Activated B cell treated with CpG ODN at 0.5 μM for 24 hours (primary cell): ENCODE data around the gene ELAVL4. TPM values are rescaled to one million over a fixed set of nuclear protein-coding genes. Genes with fewer than 3 reads are reported as not detected.

Experiments
- ATAC-seq: fragments of 200-7000 bp; cut with Tn5 transposase; one replicate; pipeline ENCODE4 v1.10.0; 2021; ENCODE audit warnings: low read depth, mild to moderate bottlenecking, moderate library complexity
- CTCF ChIA-PET: fragments of 350-600 bp; sonication (Branson Sonifier 250); formaldehyde crosslinking; loops from one replicate; lab custom pipeline; 2021; ENCODE audit warnings: antibody characterized with exemption; lab: Charles Lee
- POLR2A ChIA-PET: fragments of 350-600 bp; sonication (Branson Sonifier 250); formaldehyde crosslinking; loops from one replicate; lab custom pipeline; 2021; ENCODE audit warnings: antibody characterized with exemption; lab: Charles Lee
- DNase-seq: peaks from one replicate; pipeline ENCODE4 v3.0.0; 2022
- H3K27ac Mint-ChIP-seq: one replicate; pipeline ENCODE4 v1.8.0; 2020; ENCODE audit warnings: mixed read lengths
- H3K27me3 Mint-ChIP-seq: one replicate; pipeline ENCODE4 v1.8.0; 2021; ENCODE audit warnings: mixed read lengths
- H3K36me3 Mint-ChIP-seq: one replicate; pipeline ENCODE4 v1.8.0; 2021; ENCODE audit warnings: low read depth, mixed read lengths
- H3K4me1 Mint-ChIP-seq: one replicate; pipeline ENCODE4 v1.8.0; 2021; ENCODE audit warnings: mixed read lengths
- H3K4me3 Mint-ChIP-seq: one replicate; pipeline ENCODE4 v1.8.0; 2020; ENCODE audit warnings: mild to moderate bottlenecking, mixed read lengths
- H3K9me3 Mint-ChIP-seq: one replicate; pipeline ENCODE4 v1.8.0; 2020; ENCODE audit warnings: mixed read lengths
- intact Hi-C: fragments of 100-400 bp; cut with micrococcal nuclease; formaldehyde crosslinking; loops from one replicate; pipeline ENCODE4 v1.15.1; 2024
- total RNA-seq: library from RNA; stranded (reverse); gene quantifications from 2 replicates; pipeline ENCODE4 v1.2.3, GENCODE V29; 2022
- TF ChIP-seq, protein P1 (sequence below): fragments of 200-600 bp; IDR thresholded peaks from one replicate; pipeline ENCODE4 v1.8.0; 2022; ENCODE audit warnings: antibody characterized with exemption, mild to moderate bottlenecking

ELAVL4 gene
- total RNA-seq, 1 donor from 2014 or later = not detected

DNA sequence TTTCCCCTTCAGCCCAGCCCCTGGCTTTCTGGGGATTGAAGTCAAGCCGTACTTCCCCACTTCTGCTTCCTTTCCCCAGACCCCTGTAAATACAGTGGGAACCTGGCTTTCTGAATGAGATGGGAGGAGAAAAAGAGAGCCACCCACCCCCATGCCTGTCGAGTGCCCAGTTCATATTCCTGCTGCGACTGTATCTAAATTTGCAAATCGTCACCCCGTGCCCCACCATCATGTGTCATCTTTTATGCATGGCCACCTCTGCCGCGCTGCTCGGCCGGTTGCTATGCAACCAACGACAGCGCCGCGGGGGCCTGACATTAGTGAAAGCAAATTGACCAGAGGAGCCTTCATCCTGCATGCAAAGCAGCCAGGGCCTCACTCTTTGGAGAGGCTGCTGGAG lies 143.0 kb downstream of the ELAVL4 start:
- Mint-ChIP-seq H3K36me3 (no peaks in the 10 kb centered on the region), H3K27me3 (no peaks in the 10 kb centered on the region), H3K4me3 (peak overlapping the region; percentile 73), H3K9me3 (no peaks in the 10 kb centered on the region), H3K4me1 (peaks cover 24% of the 10 kb centered on the region), H3K27ac (no peak overlapping the region)
- CTCF ChIA-PET = no interaction called here
- POLR2A ChIA-PET = no interaction called here
- ATAC-seq (peak; percentile 85), DNase-seq (no peak)
- intact Hi-C loops = no loop called here
- TF ChIP-seq, protein P1, sequence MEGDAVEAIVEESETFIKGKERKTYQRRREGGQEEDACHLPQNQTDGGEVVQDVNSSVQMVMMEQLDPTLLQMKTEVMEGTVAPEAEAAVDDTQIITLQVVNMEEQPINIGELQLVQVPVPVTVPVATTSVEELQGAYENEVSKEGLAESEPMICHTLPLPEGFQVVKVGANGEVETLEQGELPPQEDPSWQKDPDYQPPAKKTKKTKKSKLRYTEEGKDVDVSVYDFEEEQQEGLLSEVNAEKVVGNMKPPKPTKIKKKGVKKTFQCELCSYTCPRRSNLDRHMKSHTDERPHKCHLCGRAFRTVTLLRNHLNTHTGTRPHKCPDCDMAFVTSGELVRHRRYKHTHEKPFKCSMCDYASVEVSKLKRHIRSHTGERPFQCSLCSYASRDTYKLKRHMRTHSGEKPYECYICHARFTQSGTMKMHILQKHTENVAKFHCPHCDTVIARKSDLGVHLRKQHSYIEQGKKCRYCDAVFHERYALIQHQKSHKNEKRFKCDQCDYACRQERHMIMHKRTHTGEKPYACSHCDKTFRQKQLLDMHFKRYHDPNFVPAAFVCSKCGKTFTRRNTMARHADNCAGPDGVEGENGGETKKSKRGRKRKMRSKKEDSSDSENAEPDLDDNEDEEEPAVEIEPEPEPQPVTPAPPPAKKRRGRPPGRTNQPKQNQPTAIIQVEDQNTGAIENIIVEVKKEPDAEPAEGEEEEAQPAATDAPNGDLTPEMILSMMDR = no peak

DNA sequence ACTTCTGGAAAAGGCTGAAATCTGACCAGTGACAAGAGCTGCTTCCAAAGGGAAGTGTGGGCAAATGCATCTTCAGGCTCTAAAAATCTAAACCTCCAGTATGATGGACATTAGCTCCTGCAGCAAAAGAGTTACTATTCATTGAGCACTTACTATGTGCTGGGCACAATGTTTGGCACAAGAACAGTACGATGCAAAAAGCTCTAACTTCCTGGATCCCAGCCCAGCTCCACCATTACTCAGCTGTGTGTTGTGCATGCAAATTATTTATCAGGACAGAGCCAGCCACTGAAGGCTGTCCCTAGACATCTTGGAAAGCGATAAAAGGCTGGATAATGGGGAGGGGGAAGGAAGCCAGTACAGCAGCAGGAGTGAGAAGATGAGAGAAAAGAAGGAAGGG lies 143.5 kb downstream of the ELAVL4 start:
- intact Hi-C loops = no loop called here
- POLR2A ChIA-PET = no interaction called here

More for the DNA sequence above, 143.5 kb downstream of the ELAVL4 start:
- Mint-ChIP-seq H3K27me3 (no peaks in the 10 kb centered on the region), H3K27ac (no peak overlapping the region), H3K4me3 (no peak overlapping the region), H3K9me3 (no peaks in the 10 kb centered on the region), H3K36me3 (no peaks in the 10 kb centered on the region), H3K4me1 (peaks cover 24% of the 10 kb centered on the region)
- no peak for DNase-seq
- TF ChIP-seq, protein P1 = no peak
- ATAC-seq = no peak
- CTCF ChIA-PET = no interaction called here

Other genes with a start within 250 kb of the ELAVL4 start
- 0.24 and 0.51 TPM in 2 replicates for gene AGBL4, start 85.0 kb upstream of the ELAVL4 start, total RNA-seq